ENCODE results near the gene SPATA7.

Gene SPATA7

DNA sequence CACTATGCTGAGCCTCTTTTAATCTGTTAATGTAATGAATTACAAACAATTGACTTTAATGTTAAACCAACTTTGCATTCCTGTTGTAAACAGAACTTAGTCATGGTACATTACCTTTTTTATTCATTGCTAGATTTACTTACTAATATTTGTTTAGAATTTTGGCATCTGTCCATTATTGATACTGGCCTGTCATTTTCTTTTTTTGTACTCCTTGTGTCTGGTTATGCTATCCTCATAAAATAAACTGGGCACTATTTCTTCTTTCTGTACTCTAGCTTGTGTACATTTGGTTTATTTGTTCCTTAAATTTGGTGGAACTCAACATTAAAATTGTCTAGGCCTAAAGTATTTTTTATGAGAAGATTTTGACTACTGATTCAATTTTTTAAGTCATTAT is 32.1 kb downstream of the SPATA7 start:
- Histone ChIP-seq H3K14ac (ENCODE audit: low read length) (no peak overlapping the region), H3K9me3 (replicated peaks in 1 of 2; ENCODE audit: control insufficient read depth in 2 of 2, insufficient read depth in 1 of 2, low read depth in 1 of 2, low read length in 2 of 2) (peaks cover 3 to 29% of the 10 kb centered on the region in 2 donors), H3K4me3 (ENCODE audit: low read length in 2 of 2) (no peak overlapping the region), H2BK120ac (ENCODE audit: low read depth, low read length) (no peak overlapping the region), H3K9ac (ENCODE audit: low read depth, low read length, poor library complexity) (no peak overlapping the region), H2BK15ac (ENCODE audit: low read length) (no peak overlapping the region), H3K4me1 (ENCODE audit: control insufficient read depth in 2 of 2, insufficient read depth in 1 of 2, low read depth in 1 of 2, low read length in 2 of 2) (no peaks in the 10 kb centered on the region), H3K4ac (ENCODE audit: low read length) (no peak overlapping the region), H4K91ac (ENCODE audit: low read depth, low read length, poor library complexity) (no peak overlapping the region), H2AK5ac (ENCODE audit: low read depth, low read length) (no peak overlapping the region), H3K4me2 (ENCODE audit: insufficient read depth, low read length, poor library complexity, severe bottlenecking) (no peak overlapping the region), H3K27me3 (ENCODE audit: control insufficient read depth in 3 of 3, insufficient read depth in 3 of 3, low read depth in 1 of 3, low read length in 3 of 3) (no peaks in the 10 kb centered on the region), H2BK5ac (ENCODE audit: low read length) (no peak overlapping the region), H3K36me3 (replicated peaks in 1 of 2; ENCODE audit: control insufficient read depth in 2 of 2, insufficient read depth in 2 of 2, low read length in 2 of 2) (peaks cover 3 to 6% of the 10 kb centered on the region in 2 donors), H2AFZ (ENCODE audit: low read length) (no peak overlapping the region), H3K27ac (replicated peaks; ENCODE audit: low read length) (no peak overlapping the region), H3K79me1 (ENCODE audit: low read depth, low read length) (no peaks in the 10 kb centered on the region), H2BK12ac (ENCODE audit: low read length) (no peak overlapping the region), H3K18ac (ENCODE audit: low read length) (no peak overlapping the region), H4K8ac (ENCODE audit: low read depth, low read length) (no peak overlapping the region), H3K23ac (ENCODE audit: low read depth, low read length, poor library complexity) (no peak overlapping the region)
- DNase-seq (ENCODE audit: low spot score), result no peak

DNA sequence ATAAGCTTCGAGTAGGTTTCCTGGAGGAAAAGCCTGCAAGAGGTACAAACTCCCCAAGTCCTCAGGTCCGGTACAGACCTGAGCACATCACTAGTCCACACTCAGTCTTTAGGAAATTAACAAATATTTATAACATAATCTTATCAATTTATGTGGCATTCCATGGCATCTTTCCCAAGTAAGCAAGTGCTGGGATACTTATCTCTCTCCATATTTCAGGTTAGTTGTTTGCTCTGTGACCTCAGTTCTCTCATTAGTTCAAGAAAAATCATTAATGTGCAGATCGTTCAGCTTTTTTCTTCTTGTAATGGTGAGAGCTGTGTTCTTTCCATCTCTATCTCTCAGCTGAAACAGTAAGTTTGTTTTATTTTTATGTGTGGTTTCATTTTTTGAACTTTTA is 34.7 kb downstream of the SPATA7 start:
- no CpG with 5 or more reads among the region's 3 CpGs for WGBS, 2 donors (ENCODE audit: extremely low coverage in 2 of 2, insufficient read length in 2 of 2, insufficient replicate concordance in 1 of 2)
- Histone ChIP-seq H3K9me3 (replicated peaks in 1 of 2; ENCODE audit: control insufficient read depth in 2 of 2, insufficient read depth in 1 of 2, low read depth in 1 of 2, low read length in 2 of 2) (peaks cover 3 to 26% of the 10 kb centered on the region in 2 donors), H2AK5ac (ENCODE audit: low read depth, low read length) (no peak overlapping the region), H4K91ac (ENCODE audit: low read depth, low read length, poor library complexity) (no peak overlapping the region), H3K4me1 (ENCODE audit: control insufficient read depth in 2 of 2, insufficient read depth in 1 of 2, low read depth in 1 of 2, low read length in 2 of 2) (no peaks in the 10 kb centered on the region), H2BK120ac (ENCODE audit: low read depth, low read length) (no peak overlapping the region), H3K27ac (replicated peaks; ENCODE audit: low read length) (no peak overlapping the region), H3K9ac (ENCODE audit: low read depth, low read length, poor library complexity) (no peak overlapping the region), H2BK5ac (ENCODE audit: low read length) (no peak overlapping the region), H3K18ac (ENCODE audit: low read length) (no peak overlapping the region), H2BK12ac (ENCODE audit: low read length) (no peak overlapping the region), H2BK15ac (ENCODE audit: low read length) (no peak overlapping the region), H3K27me3 (ENCODE audit: control insufficient read depth in 3 of 3, insufficient read depth in 3 of 3, low read depth in 1 of 3, low read length in 3 of 3) (no peaks in the 10 kb centered on the region), H3K4me2 (ENCODE audit: insufficient read depth, low read length, poor library complexity, severe bottlenecking) (no peak overlapping the region), H3K23ac (ENCODE audit: low read depth, low read length, poor library complexity) (no peak overlapping the region), H3K36me3 (replicated peaks in 1 of 2; ENCODE audit: control insufficient read depth in 2 of 2, insufficient read depth in 2 of 2, low read length in 2 of 2) (peaks cover 3 to 6% of the 10 kb centered on the region in 2 donors), H3K79me1 (ENCODE audit: low read depth, low read length) (no peaks in the 10 kb centered on the region), H3K4ac (ENCODE audit: low read length) (no peak overlapping the region), H3K14ac (ENCODE audit: low read length) (no peak overlapping the region), H3K4me3 (ENCODE audit: low read length in 2 of 2) (no peak overlapping the region), H4K8ac (ENCODE audit: low read depth, low read length) (no peak overlapping the region), H2AFZ (ENCODE audit: low read length) (no peak overlapping the region)
- no peak for DNase-seq (ENCODE audit: low spot score)

DNA sequence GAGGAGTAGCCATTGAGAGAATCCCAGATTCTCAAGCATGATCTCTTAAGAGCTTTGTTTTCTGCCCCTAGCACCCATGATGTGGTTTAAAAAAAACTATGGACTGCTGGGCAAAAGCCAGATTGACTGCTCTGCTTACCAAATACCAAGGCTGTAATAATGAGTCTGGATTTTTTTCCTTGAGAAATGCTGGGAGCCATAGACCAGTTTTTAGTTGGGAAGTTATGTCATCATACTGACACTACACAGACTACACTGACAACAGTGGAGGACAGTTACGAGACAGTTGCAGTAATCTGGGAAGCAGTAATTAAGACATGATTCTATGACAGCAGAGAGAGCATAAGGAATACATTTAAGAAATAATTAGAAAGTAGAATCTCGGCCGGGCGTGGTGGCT is 35.8 kb downstream of the SPATA7 start:
- Histone ChIP-seq H3K79me1 (ENCODE audit: low read depth, low read length) (no peaks in the 10 kb centered on the region), H3K4me3 (ENCODE audit: low read length in 2 of 2) (no peak overlapping the region), H2BK120ac (ENCODE audit: low read depth, low read length) (no peak overlapping the region), H3K27ac (replicated peaks; ENCODE audit: low read length) (no peak overlapping the region), H4K8ac (ENCODE audit: low read depth, low read length) (no peak overlapping the region), H2BK5ac (ENCODE audit: low read length) (no peak overlapping the region), H3K27me3 (ENCODE audit: control insufficient read depth in 3 of 3, insufficient read depth in 3 of 3, low read depth in 1 of 3, low read length in 3 of 3) (no peaks in the 10 kb centered on the region), H3K4ac (ENCODE audit: low read length) (no peak overlapping the region), H2BK12ac (ENCODE audit: low read length) (no peak overlapping the region), H3K9ac (ENCODE audit: low read depth, low read length, poor library complexity) (no peak overlapping the region), H3K4me1 (ENCODE audit: control insufficient read depth in 2 of 2, insufficient read depth in 1 of 2, low read depth in 1 of 2, low read length in 2 of 2) (peaks cover 0 to 3% of the 10 kb centered on the region in 2 donors), H3K23ac (ENCODE audit: low read depth, low read length, poor library complexity) (no peak overlapping the region), H2AFZ (ENCODE audit: low read length) (no peak overlapping the region), H2BK15ac (ENCODE audit: low read length) (no peak overlapping the region), H3K18ac (ENCODE audit: low read length) (no peak overlapping the region), H3K4me2 (ENCODE audit: insufficient read depth, low read length, poor library complexity, severe bottlenecking) (no peak overlapping the region), H4K91ac (ENCODE audit: low read depth, low read length, poor library complexity) (no peak overlapping the region), H3K14ac (ENCODE audit: low read length) (no peak overlapping the region), H3K36me3 (replicated peaks in 1 of 2; ENCODE audit: control insufficient read depth in 2 of 2, insufficient read depth in 2 of 2, low read length in 2 of 2) (peaks cover 1 to 6% of the 10 kb centered on the region in 2 donors), H2AK5ac (ENCODE audit: low read depth, low read length) (no peak overlapping the region), H3K9me3 (replicated peaks in 1 of 2; ENCODE audit: control insufficient read depth in 2 of 2, insufficient read depth in 1 of 2, low read depth in 1 of 2, low read length in 2 of 2) (peaks cover 0 to 22% of the 10 kb centered on the region in 2 donors)
- WGBS, 2 donors (ENCODE audit: extremely low coverage in 2 of 2, insufficient read length in 2 of 2, insufficient replicate concordance in 1 of 2), result no CpG with 5 or more reads among the region's 4 CpGs
- no peak for DNase-seq (ENCODE audit: low spot score)

DNA sequence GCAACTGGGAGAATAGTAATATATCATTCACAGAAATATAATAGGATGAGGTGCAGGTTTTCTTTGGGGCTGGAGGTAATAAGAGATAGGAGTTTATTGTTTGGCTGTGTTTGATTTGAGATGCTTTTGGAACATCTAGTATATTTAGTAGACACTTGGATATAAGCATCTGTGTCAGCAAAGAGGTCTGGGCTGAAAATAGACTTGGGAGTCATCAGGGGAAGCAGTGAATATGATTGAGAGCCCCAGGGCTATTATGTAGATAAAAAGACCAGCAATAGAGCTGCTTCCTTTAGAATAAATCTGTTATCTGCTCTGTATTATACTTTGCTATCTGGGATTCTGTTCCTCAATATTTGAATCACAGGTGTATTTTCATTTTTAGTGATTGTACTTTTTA is 36.6 kb downstream of the SPATA7 start:
- H2BK120ac ChIP-seq (ENCODE audit: low read depth, low read length), result no peak overlapping the region
- no peak overlapping the region for H3K9ac ChIP-seq (ENCODE audit: low read depth, low read length, poor library complexity)
- no peak for DNase-seq (ENCODE audit: low spot score)
- no peaks in the 10 kb centered on the region for H3K27me3 ChIP-seq (ENCODE audit: control insufficient read depth in 3 of 3, insufficient read depth in 3 of 3, low read depth in 1 of 3, low read length in 3 of 3)
- no peak overlapping the region for H2BK15ac ChIP-seq (ENCODE audit: low read length)
- H3K4me2 ChIP-seq (ENCODE audit: insufficient read depth, low read length, poor library complexity, severe bottlenecking), result no peak overlapping the region
- no peak overlapping the region for H2BK5ac ChIP-seq (ENCODE audit: low read length)
- H3K4me1 ChIP-seq (ENCODE audit: control insufficient read depth in 2 of 2, insufficient read depth in 1 of 2, low read depth in 1 of 2, low read length in 2 of 2), result peaks cover 0 to 3% of the 10 kb centered on the region in 2 donors
- H3K4me3 ChIP-seq (ENCODE audit: low read length in 2 of 2), result no peak overlapping the region
- H2AK5ac ChIP-seq (ENCODE audit: low read depth, low read length), result no peak overlapping the region
- no peak overlapping the region for H2AFZ ChIP-seq (ENCODE audit: low read length)
- H3K9me3 ChIP-seq (replicated peaks in 1 of 2; ENCODE audit: control insufficient read depth in 2 of 2, insufficient read depth in 1 of 2, low read depth in 1 of 2, low read length in 2 of 2), result peaks cover 0 to 19% of the 10 kb centered on the region in 2 donors
- H3K27ac ChIP-seq (replicated peaks; ENCODE audit: low read length), result no peak overlapping the region
- H2BK12ac ChIP-seq (ENCODE audit: low read length), result no peak overlapping the region
- peaks cover 1 to 6% of the 10 kb centered on the region in 2 donors for H3K36me3 ChIP-seq (replicated peaks in 1 of 2; ENCODE audit: control insufficient read depth in 2 of 2, insufficient read depth in 2 of 2, low read length in 2 of 2)
- no peak overlapping the region for H4K91ac ChIP-seq (ENCODE audit: low read depth, low read length, poor library complexity)
- no peak overlapping the region for H3K4ac ChIP-seq (ENCODE audit: low read length)
- H3K23ac ChIP-seq (ENCODE audit: low read depth, low read length, poor library complexity), result no peak overlapping the region
- H3K14ac ChIP-seq (ENCODE audit: low read length), result no peak overlapping the region
- H3K18ac ChIP-seq (ENCODE audit: low read length), result no peak overlapping the region
- H4K8ac ChIP-seq (ENCODE audit: low read depth, low read length), result no peak overlapping the region
- no peaks in the 10 kb centered on the region for H3K79me1 ChIP-seq (ENCODE audit: low read depth, low read length)

Measured in neuronal stem cell (in vitro differentiated cells).